ENCODE measurements around the gene GINS3.

GRCh38 chr16:58363746-58364393 is 28.4 kb upstream of the GINS3 start:
- TF ChIP-seq CTCF (IDR thresholded peaks at IDR 0.05; ENCODE audit: low read depth, low read length) (no peak), EZH2phosphoT487 (IDR thresholded peaks at IDR 0.05; ENCODE audit: low read depth) (no peak)

All from OCI-LY3 (cell line).